Measurements from ENCODE around the gene CD24.
"Not testable (repeated sequence)": the region's sequence is repeated elsewhere in the genome, so short reads cannot be mapped to it uniquely, and the experiment has no call there.

The CD24 gene

DNA sequence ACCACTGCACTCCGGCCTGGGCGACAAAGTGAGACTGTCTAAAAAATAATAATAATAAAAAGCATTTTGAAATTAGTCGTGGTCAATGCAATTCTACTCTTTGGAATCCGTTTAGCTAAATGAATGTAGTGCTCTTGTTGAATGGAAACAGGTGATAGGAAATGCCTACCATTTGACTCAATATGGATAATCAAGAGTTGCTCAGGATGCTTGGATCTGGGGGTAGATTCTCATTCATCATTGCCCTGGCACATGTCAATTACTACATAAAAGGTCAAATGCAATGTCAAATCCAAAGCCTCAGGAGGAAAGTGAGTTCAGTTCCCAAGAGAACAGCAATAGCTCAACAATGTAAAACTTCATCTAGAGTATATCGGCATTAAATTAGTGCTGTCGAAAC is 3.8 kb downstream of the CD24 start:
- H3K36me3 ChIP-seq (ENCODE audit: control insufficient read depth, insufficient read depth, low read length) = not testable (repeated sequence)
- WGBS, 2 experiments = 83 to 100% methylated on average over 2 to 3 of the region's 6 CpGs

DNA sequence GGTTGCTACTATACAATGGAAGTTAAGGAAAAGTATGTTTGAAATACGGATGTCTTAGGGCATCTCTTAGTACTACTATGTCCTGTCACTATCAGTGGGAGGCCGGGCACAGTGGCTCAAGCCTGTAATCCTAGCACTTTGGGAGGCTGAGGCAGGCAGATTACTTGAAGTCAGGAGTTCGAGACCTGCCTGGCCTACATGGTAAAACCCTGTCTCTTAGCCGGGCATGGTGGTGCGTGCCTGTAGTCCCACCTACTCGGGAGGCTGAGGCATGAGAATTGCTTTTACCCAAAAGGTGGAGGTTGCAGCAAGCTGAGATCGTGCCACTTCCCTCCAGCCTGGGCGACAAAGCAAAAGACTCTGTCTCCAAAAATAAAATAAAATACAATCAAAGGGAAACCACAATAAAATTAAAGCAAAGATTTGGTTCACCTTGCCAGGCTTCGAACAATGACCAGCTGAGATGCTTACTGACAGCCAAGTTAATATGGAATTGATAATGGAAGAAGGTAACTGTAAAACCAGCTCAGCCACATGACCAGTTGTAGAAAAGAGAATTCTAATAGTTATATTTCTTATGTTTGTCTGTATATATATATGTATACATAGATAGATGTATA is 6.5 kb downstream of the CD24 start:
- no peak overlapping the region for H3K27ac ChIP-seq (ENCODE audit: insufficient read depth, low read depth, low read length, poor library complexity, severe bottlenecking)
- H3K4me1 ChIP-seq (ENCODE audit: control insufficient read depth, insufficient read depth, low read length) = no peaks in the 10 kb centered on the region
- no peaks in the 10 kb centered on the region for H3K9me3 ChIP-seq (ENCODE audit: control insufficient read depth, low read length)
- no peaks in the 10 kb centered on the region for H3K27me3 ChIP-seq (ENCODE audit: control insufficient read depth, insufficient read depth, low read length, poor library complexity, severe bottlenecking)
- 88 to 94% methylated on average over 9 of the region's 9 CpGs for WGBS, 2 experiments
- no peaks in the 10 kb centered on the region for H3K36me3 ChIP-seq (ENCODE audit: control insufficient read depth, insufficient read depth, low read length)
- no peak overlapping the region for H3K4me3 ChIP-seq (ENCODE audit: insufficient read depth, low read depth, low read length)

More for the DNA sequence above, 3.8 kb downstream of the CD24 start:
- not testable (repeated sequence) for H3K27me3 ChIP-seq (ENCODE audit: control insufficient read depth, insufficient read depth, low read length, poor library complexity, severe bottlenecking); H3K27ac ChIP-seq (ENCODE audit: insufficient read depth, low read depth, low read length, poor library complexity, severe bottlenecking); H3K9me3 ChIP-seq (ENCODE audit: control insufficient read depth, low read length); H3K4me3 ChIP-seq (ENCODE audit: insufficient read depth, low read depth, low read length); H3K4me1 ChIP-seq (ENCODE audit: control insufficient read depth, insufficient read depth, low read length)

DNA sequence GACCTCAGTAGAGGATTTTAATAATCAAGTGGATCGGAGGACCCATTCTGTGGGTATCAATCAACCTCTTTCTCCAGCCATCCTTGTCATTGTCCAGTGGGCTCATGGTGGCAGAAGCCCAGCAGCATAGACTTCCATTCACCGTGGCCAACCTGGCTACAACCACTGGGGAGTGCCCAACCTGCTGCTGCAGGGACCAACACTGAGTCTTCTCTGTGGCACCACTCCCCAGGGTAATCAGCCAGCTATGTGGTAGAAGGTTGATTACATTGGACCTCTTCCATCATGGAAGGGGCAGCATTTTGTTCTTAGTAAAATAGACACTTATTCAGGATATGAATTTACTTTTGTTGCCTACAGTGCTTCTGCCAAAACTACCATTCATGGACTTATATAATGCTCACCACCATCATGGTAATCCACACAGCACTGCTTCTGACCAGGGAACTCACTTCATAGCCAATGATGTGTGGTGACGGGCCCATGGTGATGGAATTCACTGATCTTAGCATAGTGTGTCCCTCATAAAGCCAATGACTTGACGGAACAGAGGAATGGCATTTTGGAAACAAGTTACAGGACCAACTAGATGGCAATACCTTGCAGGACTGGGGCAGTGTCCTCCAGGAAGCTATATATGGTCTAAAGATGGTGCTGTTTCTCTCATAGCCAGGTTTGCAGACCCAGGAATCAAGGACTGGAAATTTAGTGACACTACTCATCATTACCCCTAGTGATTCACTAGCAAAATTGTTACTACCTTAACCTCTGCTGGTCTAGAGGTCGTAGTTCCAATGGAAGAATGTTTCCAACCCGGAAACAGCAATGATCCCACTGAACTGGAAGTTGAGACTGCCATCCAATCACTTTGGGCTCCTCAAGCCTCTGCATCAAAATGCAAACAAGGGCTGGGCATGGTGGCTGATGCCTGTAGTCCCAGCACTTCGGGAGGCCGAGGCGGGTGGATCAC is 7.6 kb downstream of the CD24 start:
- no peaks in the 10 kb centered on the region for H3K4me1 ChIP-seq (ENCODE audit: control insufficient read depth, insufficient read depth, low read length)
- WGBS, 2 experiments = 92% methylated on average over 9 of the region's 9 CpGs
- no peaks in the 10 kb centered on the region for H3K36me3 ChIP-seq (ENCODE audit: control insufficient read depth, insufficient read depth, low read length)
- no peak overlapping the region for H3K27ac ChIP-seq (ENCODE audit: insufficient read depth, low read depth, low read length, poor library complexity, severe bottlenecking)
- H3K4me3 ChIP-seq (ENCODE audit: insufficient read depth, low read depth, low read length) = no peak overlapping the region
- H3K27me3 ChIP-seq (ENCODE audit: control insufficient read depth, insufficient read depth, low read length, poor library complexity, severe bottlenecking) = no peaks in the 10 kb centered on the region
- no peaks in the 10 kb centered on the region for H3K9me3 ChIP-seq (ENCODE audit: control insufficient read depth, low read length)

DNA sequence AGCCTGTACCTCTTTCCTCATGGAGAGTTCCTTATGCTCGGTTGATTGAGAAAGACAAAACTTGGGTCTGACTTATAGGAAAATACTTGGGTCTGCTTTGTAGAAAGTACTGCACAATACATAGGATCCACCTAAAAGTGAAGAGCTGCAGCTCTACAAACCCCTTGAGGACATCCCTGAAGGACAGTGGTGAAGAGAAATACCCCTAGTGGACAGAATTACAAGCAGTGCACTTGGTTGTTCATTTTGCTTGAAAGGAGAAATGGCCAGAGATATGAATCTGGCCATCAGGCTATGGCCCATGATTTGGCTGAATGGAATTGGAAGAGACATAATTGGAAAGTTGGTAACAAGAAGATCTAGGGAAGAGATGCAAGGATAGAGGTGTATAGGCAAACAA is 8.3 kb downstream of the CD24 start:
- Histone ChIP-seq H3K4me3 (ENCODE audit: insufficient read depth, low read depth, low read length) (no peak overlapping the region), H3K9me3 (ENCODE audit: control insufficient read depth, low read length) (no peaks in the 10 kb centered on the region), H3K27ac (ENCODE audit: insufficient read depth, low read depth, low read length, poor library complexity, severe bottlenecking) (no peak overlapping the region), H3K36me3 (ENCODE audit: control insufficient read depth, insufficient read depth, low read length) (no peaks in the 10 kb centered on the region), H3K4me1 (ENCODE audit: control insufficient read depth, insufficient read depth, low read length) (no peaks in the 10 kb centered on the region), H3K27me3 (ENCODE audit: control insufficient read depth, insufficient read depth, low read length, poor library complexity, severe bottlenecking) (no peaks in the 10 kb centered on the region)
- 100% methylated on average over 1 of the region's 1 CpG for WGBS, 2 experiments

DNA sequence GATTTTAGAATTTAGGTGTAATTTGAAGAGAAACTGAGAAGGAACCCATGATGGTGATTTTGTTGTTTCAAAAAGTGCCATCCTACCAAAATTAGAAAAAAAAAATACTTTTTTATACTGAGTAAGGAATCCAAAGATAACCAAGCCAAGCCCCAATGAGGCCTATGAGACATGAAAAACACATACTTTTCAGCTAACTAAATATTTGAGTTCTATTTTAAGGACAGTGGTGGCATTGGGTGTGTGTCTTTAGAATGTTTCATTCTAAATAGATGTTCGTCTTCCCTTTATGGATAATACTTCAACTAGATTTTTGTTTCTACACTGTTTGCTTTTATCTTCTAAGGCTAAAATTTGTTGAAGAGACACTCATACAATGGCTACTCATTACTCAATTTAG is 9.6 kb downstream of the CD24 start:
- H3K27me3 ChIP-seq (ENCODE audit: control insufficient read depth, insufficient read depth, low read length, poor library complexity, severe bottlenecking) = no peaks in the 10 kb centered on the region
- no peaks in the 10 kb centered on the region for H3K4me1 ChIP-seq (ENCODE audit: control insufficient read depth, insufficient read depth, low read length)
- no peak overlapping the region for H3K27ac ChIP-seq (ENCODE audit: insufficient read depth, low read depth, low read length, poor library complexity, severe bottlenecking)
- 80 to 100% methylated on average over 1 of the region's 1 CpG for WGBS, 2 experiments
- no peaks in the 10 kb centered on the region for H3K36me3 ChIP-seq (ENCODE audit: control insufficient read depth, insufficient read depth, low read length)
- no peak overlapping the region for H3K4me3 ChIP-seq (ENCODE audit: insufficient read depth, low read depth, low read length)
- H3K9me3 ChIP-seq (ENCODE audit: control insufficient read depth, low read length) = no peaks in the 10 kb centered on the region

DNA sequence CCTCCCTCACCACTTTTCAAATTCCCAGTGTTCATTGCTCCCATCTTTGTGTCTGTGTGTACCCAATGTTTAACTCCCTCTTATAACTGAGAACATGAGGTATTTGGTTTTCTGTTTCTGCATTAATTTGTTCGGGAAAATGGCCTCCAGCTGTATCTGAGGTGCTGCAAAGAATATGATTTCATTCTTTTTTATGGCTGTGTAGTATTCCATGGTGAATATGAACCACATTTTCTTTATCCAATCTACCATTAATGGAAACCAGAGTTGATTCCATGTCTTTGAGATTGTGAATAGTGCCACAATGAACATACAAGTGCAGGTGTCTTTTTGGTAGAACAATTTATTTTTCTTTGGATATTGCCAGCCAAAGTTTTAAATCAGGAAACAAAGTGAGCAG is 10.4 kb downstream of the CD24 start:
- H3K27ac ChIP-seq (ENCODE audit: insufficient read depth, low read depth, low read length, poor library complexity, severe bottlenecking) = no peak overlapping the region
- no peaks in the 10 kb centered on the region for H3K36me3 ChIP-seq (ENCODE audit: control insufficient read depth, insufficient read depth, low read length)
- no peak overlapping the region for H3K4me3 ChIP-seq (ENCODE audit: insufficient read depth, low read depth, low read length)
- no peaks in the 10 kb centered on the region for H3K4me1 ChIP-seq (ENCODE audit: control insufficient read depth, insufficient read depth, low read length)
- WGBS, 2 experiments = 93 to 100% methylated on average over 1 of the region's 1 CpG
- no peaks in the 10 kb centered on the region for H3K27me3 ChIP-seq (ENCODE audit: control insufficient read depth, insufficient read depth, low read length, poor library complexity, severe bottlenecking)
- H3K9me3 ChIP-seq (ENCODE audit: control insufficient read depth, low read length) = no peaks in the 10 kb centered on the region

DNA sequence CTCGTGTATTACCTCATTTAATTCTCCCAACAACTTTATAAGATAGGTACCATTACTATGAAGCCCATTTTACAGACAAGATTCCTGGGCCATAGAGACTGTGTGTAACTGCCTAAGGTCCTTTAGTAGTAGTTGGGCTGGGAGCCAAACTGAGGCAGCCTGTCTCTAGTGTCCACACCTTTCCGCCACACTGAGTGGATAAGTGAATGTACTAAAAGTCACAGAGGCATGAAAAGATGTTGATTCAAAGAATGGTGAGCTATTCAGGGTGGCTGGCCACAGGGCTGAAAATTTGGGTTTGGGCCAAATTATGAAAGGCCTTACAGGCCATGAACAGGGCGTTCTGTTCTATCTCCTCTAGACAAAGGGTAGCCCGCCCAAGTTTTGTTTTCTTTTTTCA is 11.0 kb downstream of the CD24 start:
- Histone ChIP-seq H3K27ac (ENCODE audit: insufficient read depth, low read depth, low read length, poor library complexity, severe bottlenecking) (no peak overlapping the region), H3K9me3 (ENCODE audit: control insufficient read depth, low read length) (no peaks in the 10 kb centered on the region), H3K36me3 (ENCODE audit: control insufficient read depth, insufficient read depth, low read length) (no peaks in the 10 kb centered on the region), H3K4me3 (ENCODE audit: insufficient read depth, low read depth, low read length) (no peak overlapping the region), H3K27me3 (ENCODE audit: control insufficient read depth, insufficient read depth, low read length, poor library complexity, severe bottlenecking) (no peaks in the 10 kb centered on the region), H3K4me1 (ENCODE audit: control insufficient read depth, insufficient read depth, low read length) (no peaks in the 10 kb centered on the region)
- 87 to 92% methylated on average over 3 to 4 of the region's 4 CpGs for WGBS, 2 experiments

DNA sequence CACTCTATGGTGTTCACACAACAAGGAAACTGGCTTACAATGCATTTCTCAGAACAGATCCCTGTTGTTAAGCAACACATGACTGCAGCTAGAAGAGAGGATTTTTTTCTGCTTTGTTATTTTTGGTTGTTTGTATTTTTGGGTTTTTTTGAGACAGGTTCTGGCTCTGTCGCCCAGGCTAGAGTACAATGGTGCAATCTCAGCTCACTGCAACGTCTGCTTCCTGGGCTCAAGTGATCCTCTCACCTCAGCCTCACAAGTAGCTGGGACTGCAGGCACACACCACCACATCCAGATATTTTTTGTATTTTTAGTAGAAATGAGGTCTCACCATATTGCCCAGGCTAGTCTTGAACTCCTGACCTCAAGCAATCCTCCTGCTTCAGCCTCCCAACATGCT is 12.7 kb downstream of the CD24 start:
- 86 to 91% methylated on average over 2 of the region's 2 CpGs for WGBS, 2 experiments
- Histone ChIP-seq H3K27ac (ENCODE audit: insufficient read depth, low read depth, low read length, poor library complexity, severe bottlenecking) (no peak overlapping the region), H3K4me3 (ENCODE audit: insufficient read depth, low read depth, low read length) (no peak overlapping the region), H3K27me3 (ENCODE audit: control insufficient read depth, insufficient read depth, low read length, poor library complexity, severe bottlenecking) (no peaks in the 10 kb centered on the region), H3K36me3 (ENCODE audit: control insufficient read depth, insufficient read depth, low read length) (no peaks in the 10 kb centered on the region), H3K4me1 (ENCODE audit: control insufficient read depth, insufficient read depth, low read length) (no peaks in the 10 kb centered on the region), H3K9me3 (ENCODE audit: control insufficient read depth, low read length) (no peaks in the 10 kb centered on the region)

DNA sequence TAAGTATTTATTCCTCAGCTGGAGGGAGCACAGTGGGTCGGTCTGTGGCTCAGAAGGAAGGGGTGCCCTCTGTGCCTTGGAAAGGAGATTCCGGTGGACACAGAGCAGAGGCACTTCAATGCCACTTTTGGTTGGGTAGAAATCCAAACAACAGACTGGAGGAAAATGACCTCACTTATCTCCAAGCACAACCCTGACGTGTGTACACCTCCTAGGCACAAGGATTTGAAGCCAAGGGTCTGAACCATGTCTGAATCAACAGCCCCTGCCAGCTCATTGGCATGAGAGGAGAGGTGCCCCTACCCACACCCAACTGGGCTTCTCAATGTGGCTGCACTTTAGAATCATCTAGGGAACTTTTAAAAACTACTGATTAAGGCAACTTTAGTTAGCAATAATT is 13.4 kb downstream of the CD24 start:
- Histone ChIP-seq H3K9me3 (ENCODE audit: control insufficient read depth, low read length) (no peaks in the 10 kb centered on the region), H3K27me3 (ENCODE audit: control insufficient read depth, insufficient read depth, low read length, poor library complexity, severe bottlenecking) (no peaks in the 10 kb centered on the region), H3K36me3 (ENCODE audit: control insufficient read depth, insufficient read depth, low read length) (no peaks in the 10 kb centered on the region), H3K4me1 (ENCODE audit: control insufficient read depth, insufficient read depth, low read length) (no peaks in the 10 kb centered on the region), H3K27ac (ENCODE audit: insufficient read depth, low read depth, low read length, poor library complexity, severe bottlenecking) (no peak overlapping the region), H3K4me3 (ENCODE audit: insufficient read depth, low read depth, low read length) (no peak overlapping the region)
- WGBS, 2 experiments = 89 to 90% methylated on average over 3 of the region's 3 CpGs

DNA sequence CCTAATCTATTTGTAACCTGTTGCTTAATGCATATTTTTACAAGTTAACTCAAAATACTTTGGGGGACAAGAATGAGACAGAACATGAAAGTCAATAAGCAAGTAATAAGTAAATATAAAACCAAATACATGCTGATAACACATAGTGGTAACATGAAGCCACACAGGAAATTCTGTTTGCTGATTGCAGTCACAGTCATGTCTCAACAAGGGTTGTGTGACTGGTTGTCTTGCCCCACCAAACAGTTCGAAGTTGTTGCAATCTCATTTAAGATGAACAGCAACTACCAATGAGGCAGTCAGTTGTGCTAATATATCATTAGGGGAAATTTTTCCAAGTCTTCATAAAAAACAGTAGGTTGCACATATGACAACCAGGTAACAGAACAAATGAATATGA is 14.5 kb downstream of the CD24 start:
- WGBS, 2 experiments = 93 to 100% methylated on average over 1 of the region's 1 CpG
- Histone ChIP-seq H3K4me3 (ENCODE audit: insufficient read depth, low read depth, low read length) (no peak overlapping the region), H3K9me3 (ENCODE audit: control insufficient read depth, low read length) (no peaks in the 10 kb centered on the region), H3K36me3 (ENCODE audit: control insufficient read depth, insufficient read depth, low read length) (no peaks in the 10 kb centered on the region), H3K27me3 (ENCODE audit: control insufficient read depth, insufficient read depth, low read length, poor library complexity, severe bottlenecking) (no peaks in the 10 kb centered on the region), H3K27ac (ENCODE audit: insufficient read depth, low read depth, low read length, poor library complexity, severe bottlenecking) (no peak overlapping the region), H3K4me1 (ENCODE audit: control insufficient read depth, insufficient read depth, low read length) (no peaks in the 10 kb centered on the region)

Measured in ectodermal cell (in vitro differentiated cells).